ENCODE results near the gene RRBP1.

The RRBP1 gene

GRCh38 chr20:17682889-17683198, 802 bp upstream of the RRBP1 start:
- no peak for DNase-seq
- peak overlapping the region; percentile 94 for H2AFZ ChIP-seq (ENCODE audit: low read depth, low read length)
- ATAC-seq (ENCODE audit: insufficient read depth, low read depth): no peak
- peak overlapping the region; percentile 81 for H3K27ac ChIP-seq (ENCODE audit: low read length)
- peak overlapping the region; percentile 78 for H3K4me2 ChIP-seq (ENCODE audit: insufficient read depth, low read length)
- peak overlapping the region; percentile 32 to 78; a peak in 3 of 4 replicates for H3K4me3 ChIP-seq (ENCODE audit: low read depth in 1 of 2, low read length in 2 of 2)
- H3K36me3 ChIP-seq (ENCODE audit: insufficient read depth, low read length): peaks cover 9% of the 10 kb centered on the region; the same call in 1 of the 2 replicates
- H3K79me2 ChIP-seq (ENCODE audit: insufficient read depth, low read length): peaks cover 37% of the 10 kb centered on the region
- H3K9me3 ChIP-seq (ENCODE audit: insufficient read depth, low read length, severe bottlenecking): no peaks in the 10 kb centered on the region
- H3K9ac ChIP-seq (ENCODE audit: low read depth, low read length): peak overlapping the region; percentile 72
- H3K27me3 ChIP-seq (ENCODE audit: insufficient read depth, low read length, poor library complexity): peaks cover 32% of the 10 kb centered on the region
- H3K4me1 ChIP-seq (ENCODE audit: insufficient read depth, low read length): peaks cover 36% of the 10 kb centered on the region
- peaks cover 25% of the 10 kb centered on the region for H4K20me1 ChIP-seq (ENCODE audit: insufficient read depth, low read length)
- TF ChIP-seq CTCF (IDR thresholded peaks at IDR 0.05; ENCODE audit: borderline replicate concordance, extremely low read depth, low read length, poor library complexity, severe bottlenecking) (no peak), EZH2 (IDR thresholded peaks at IDR 0.05; ENCODE audit: borderline replicate concordance, low read depth, low read length, severe bottlenecking) (no peak)

DNA sequence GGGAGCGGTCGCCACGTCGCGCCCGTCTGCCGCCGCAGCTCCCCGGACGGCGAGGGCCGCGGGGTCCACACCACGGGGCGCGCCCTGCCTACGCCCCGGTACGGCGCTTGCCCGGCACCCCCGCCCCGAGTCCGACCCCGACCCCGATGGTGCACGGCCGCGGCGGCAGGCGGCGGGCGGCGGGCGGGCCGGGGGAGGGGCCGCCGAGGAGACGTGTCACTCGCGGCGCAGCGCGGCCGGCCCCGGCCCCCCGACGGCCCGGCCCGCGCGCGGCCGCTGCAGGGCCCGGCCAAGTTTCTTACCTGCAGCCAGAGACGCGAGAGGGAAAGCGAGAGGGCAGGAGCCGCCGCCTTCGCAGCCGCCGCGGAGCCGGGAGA, 328 bp downstream of the RRBP1 start:
- Histone ChIP-seq H3K9ac (ENCODE audit: low read depth, low read length) (peak overlapping the region; percentile 72), H4K20me1 (ENCODE audit: insufficient read depth, low read length) (peaks cover 28% of the 10 kb centered on the region), H2AFZ (ENCODE audit: low read depth, low read length) (peak overlapping the region; percentile 79; the same call in 1 of the 2 replicates), H3K27ac (ENCODE audit: low read length) (peak overlapping the region; percentile 60; the same call in 1 of the 2 replicates), H3K36me3 (ENCODE audit: insufficient read depth, low read length) (peaks cover 11% of the 10 kb centered on the region), H3K27me3 (ENCODE audit: insufficient read depth, low read length, poor library complexity) (peaks cover 25% of the 10 kb centered on the region), H3K4me1 (ENCODE audit: insufficient read depth, low read length) (peaks cover 36% of the 10 kb centered on the region), H3K79me2 (ENCODE audit: insufficient read depth, low read length) (peaks cover 46% of the 10 kb centered on the region), H3K9me3 (ENCODE audit: insufficient read depth, low read length, severe bottlenecking) (no peaks in the 10 kb centered on the region), H3K4me3 (ENCODE audit: low read depth in 1 of 2, low read length in 2 of 2) (peak overlapping the region; percentile 58 to 84; a peak in 3 of 4 replicates), H3K4me2 (ENCODE audit: insufficient read depth, low read length) (peak overlapping the region; percentile 67; the same call in 1 of the 2 replicates)
- DNase-seq: no peak
- no peak for TF ChIP-seq EZH2 (IDR thresholded peaks at IDR 0.05; ENCODE audit: borderline replicate concordance, low read depth, low read length, severe bottlenecking)
- no peak for TF ChIP-seq CTCF (IDR thresholded peaks at IDR 0.05; ENCODE audit: borderline replicate concordance, extremely low read depth, low read length, poor library complexity, severe bottlenecking)
- ATAC-seq (ENCODE audit: insufficient read depth, low read depth): no peak

DNA sequence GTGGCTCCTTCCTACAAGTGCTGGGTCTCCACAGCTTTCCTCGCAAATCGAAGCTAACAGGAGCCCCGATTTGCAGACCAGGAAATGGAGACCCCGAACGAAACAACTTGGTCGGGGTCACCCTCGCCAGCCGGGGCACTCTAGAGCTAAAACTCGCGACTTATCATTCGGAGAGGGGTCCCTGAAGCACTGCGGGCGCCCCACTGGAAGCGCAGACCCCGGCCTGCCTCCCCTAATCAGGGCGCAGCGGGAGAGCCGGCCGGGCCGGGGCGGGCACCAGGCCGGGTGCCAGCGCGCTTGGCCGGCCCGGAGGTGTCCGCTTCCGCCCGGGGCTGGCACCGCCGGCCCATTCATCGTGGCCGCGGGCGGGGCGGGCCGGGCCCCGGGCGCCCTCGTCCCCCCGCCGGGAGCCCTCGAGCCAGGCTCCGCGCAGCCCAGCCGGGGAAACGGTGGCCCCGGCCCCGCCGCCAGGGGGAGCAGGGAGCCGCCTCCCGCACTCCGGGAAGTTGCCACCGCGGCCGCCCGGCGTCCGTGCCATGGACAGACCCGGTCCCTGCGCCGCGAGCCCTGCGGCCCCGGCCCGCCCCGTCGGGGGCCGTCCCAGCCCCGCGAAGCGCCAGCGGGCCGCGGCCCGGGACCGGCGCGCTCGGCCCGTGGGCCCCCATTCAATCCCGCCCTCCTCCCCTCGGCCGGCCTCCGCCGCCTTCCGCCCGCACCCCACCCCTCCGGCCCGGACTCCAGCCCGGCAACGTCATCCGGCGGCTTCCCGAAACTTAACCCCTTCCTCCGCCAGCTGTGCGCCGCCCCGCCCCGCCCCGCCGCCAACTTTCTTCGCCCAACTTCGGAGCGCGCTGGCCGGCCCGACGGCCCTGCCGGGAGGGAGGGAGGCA, 961 bp downstream of the RRBP1 start:
- H3K27ac ChIP-seq (ENCODE audit: low read length): peak overlapping the region; percentile 29
- H2AFZ ChIP-seq (ENCODE audit: low read depth, low read length): peak overlapping the region; percentile 63; the same call in 1 of the 2 replicates
- H3K4me1 ChIP-seq (ENCODE audit: insufficient read depth, low read length): peaks cover 36% of the 10 kb centered on the region
- peaks cover 19% of the 10 kb centered on the region for H3K27me3 ChIP-seq (ENCODE audit: insufficient read depth, low read length, poor library complexity)
- peak overlapping the region; percentile 58 to 84; a peak in 3 of 4 replicates for H3K4me3 ChIP-seq (ENCODE audit: low read depth in 1 of 2, low read length in 2 of 2)
- peak overlapping the region; percentile 67 for H3K4me2 ChIP-seq (ENCODE audit: insufficient read depth, low read length)
- DNase-seq (peak; percentile 76), ATAC-seq (ENCODE audit: insufficient read depth, low read depth) (peak; percentile 38)
- H3K9me3 ChIP-seq (ENCODE audit: insufficient read depth, low read length, severe bottlenecking): no peaks in the 10 kb centered on the region
- peaks cover 53% of the 10 kb centered on the region for H3K79me2 ChIP-seq (ENCODE audit: insufficient read depth, low read length)
- peaks cover 11% of the 10 kb centered on the region for H3K36me3 ChIP-seq (ENCODE audit: insufficient read depth, low read length)
- H4K20me1 ChIP-seq (ENCODE audit: insufficient read depth, low read length): peaks cover 35% of the 10 kb centered on the region
- TF ChIP-seq CTCF (IDR thresholded peaks at IDR 0.05; ENCODE audit: borderline replicate concordance, extremely low read depth, low read length, poor library complexity, severe bottlenecking) (peak; percentile 70), EZH2 (IDR thresholded peaks at IDR 0.05; ENCODE audit: borderline replicate concordance, low read depth, low read length, severe bottlenecking) (no peak)
- peak overlapping the region; percentile 72 for H3K9ac ChIP-seq (ENCODE audit: low read depth, low read length)
